Kidney (tissue), 14 donors: ENCODE data around the gene NKIRAS2. TPM values are rescaled to one million over a fixed set of nuclear protein-coding genes. Genes with fewer than 3 reads are reported as not detected.
"Not testable (repeated sequence)": the region's sequence is repeated elsewhere in the genome, so short reads cannot be mapped to it uniquely, and the experiment has no call there.

Experiments used
- DNase-seq, 5 donors: peaks; one replicate each; pipeline ENCODE4 v3.0.0-alpha.2; 2013 to 2020
- FAIRE-seq: peaks from 2 replicates; lab custom pipeline; 2012; peaks lifted over from hg19 to GRCh38; lab: Jason Lieb, UNC
- H3K27ac ChIP-seq, 2 donors: one replicate each; pipeline ENCODE4 v1.7.0; 2013; ENCODE audit warnings: low read depth in 2 of 2, low read length in 2 of 2, inconsistent platforms in 1 of 2
- H3K27me3 ChIP-seq: one replicate; pipeline ENCODE4 v1.7.1; 2013; ENCODE audit warnings: low read length, inconsistent platforms; ENCODE audit not compliant: control insufficient read depth, insufficient read depth
- H3K36me3 ChIP-seq, 3 donors: one replicate each; pipeline versions ENCODE4 v1.7.0 to v1.7.1; 2013; ENCODE audit warnings: low read length in 3 of 3, control low read depth in 1 of 3, inconsistent platforms in 1 of 3; ENCODE audit not compliant: insufficient read depth in 3 of 3, control insufficient read depth in 2 of 3
- H3K4me1 ChIP-seq, 3 donors: one replicate each; pipeline versions ENCODE4 v1.7.0 to v1.7.1; 2013; ENCODE audit warnings: low read length in 3 of 3, inconsistent platforms in 1 of 3, low read depth in 1 of 3; ENCODE audit not compliant: control insufficient read depth in 2 of 3, insufficient read depth in 2 of 3
- H3K4me3 ChIP-seq, 3 donors: one replicate each; pipeline versions ENCODE4 v1.7.0 to v1.8.1; 2013; ENCODE audit warnings: low read length in 3 of 3, control low read depth in 1 of 3, inconsistent platforms in 1 of 3
- H3K9ac ChIP-seq, 3 donors: one replicate each; pipeline versions ENCODE4 v1.7.0 to v1.7.1; 2013; ENCODE audit warnings: low read length in 3 of 3, control low read depth in 1 of 3, inconsistent platforms in 1 of 3
- H3K9me3 ChIP-seq, 3 donors: one replicate each; pipeline versions ENCODE4 v1.7.0 to v1.7.1; 2013; ENCODE audit warnings: low read length in 3 of 3, control low read depth in 1 of 3, inconsistent platforms in 1 of 3; ENCODE audit not compliant: control insufficient read depth in 2 of 3, insufficient read depth in 1 of 3
- CTCF ChIP-seq: IDR thresholded peaks from 3 replicates; pipeline ENCODE4 v1.5.1; 2012; ENCODE audit warnings: mild to moderate bottlenecking, moderate library complexity, borderline replicate concordance; ENCODE audit not compliant: insufficient read depth; ENCODE audit errors: extremely low read depth
- intact Hi-C: fragments of 100-400 bp; cut with DNase I; formaldehyde crosslinking; loops from one replicate; pipeline ENCODE4 v1.11.1; 2022
- polyA plus RNA-seq: library from polyadenylated mRNA; stranded (reverse); fragments of 350-450 nt; fragmentation: Illumina TruSeq; extraction: RNeasy Lipid Tissue Mini Kit (QIAGEN cat#74804); gene quantifications from one replicate; pipeline ENCODE4 v1.2.3, GENCODE V29; 2014; ENCODE audit warnings: low read depth, low replicate concordance; ENCODE audit not compliant: insufficient read depth
- total RNA-seq: library from RNA; stranded (reverse); fragmentation: NEBNext Ultra II Directional; extraction: Animal tissue kit (Norgen Biotek cat#: 25700); gene quantifications from one replicate; pipeline ENCODE4 v1.2.1, GENCODE V29; 2021
- donor health status: control.
- donor health status: control.
- donor health status: control.
- donor health status: control.
- donor health status: control.
- donor health status: DM: yes; HTN: yes; CAD: no.
- donor health status: Normal renal cell carcinoma (clear cell type).

The NKIRAS2 gene
- total and polyA plus RNA-seq, 2 donors from 2014 or later = 21.2 to 26.8 TPM

GRCh38 chr17:42018339-42018738 lies 1.6 kb upstream of the NKIRAS2 start:
- peak overlapping the region in 2 of 3 donors; percentile 97 to 98 for H3K4me3 ChIP-seq
- no peak for DNase-seq
- intact Hi-C loops = no loop called here
- FAIRE-seq = no peak
- no peaks in the 10 kb centered on the region for H3K9me3 ChIP-seq
- H3K4me1 ChIP-seq = peaks cover 4 to 31% (median 28%) of the 10 kb centered on the region in 3 donors
- H3K36me3 ChIP-seq = peaks cover 0 to 5% (median 0%) of the 10 kb centered on the region in 3 donors
- no peak for TF ChIP-seq CTCF
- H3K27me3 ChIP-seq = no peaks in the 10 kb centered on the region
- peak overlapping the region in 1 of 2 donors; percentile 95 for H3K27ac ChIP-seq
- peak overlapping the region in 1 of 3 donors; percentile 100 for H3K9ac ChIP-seq

GRCh38 chr17:42018988-42019387 lies 902 bp upstream of the NKIRAS2 start:
- no peak for TF ChIP-seq CTCF
- Histone ChIP-seq H3K27me3 (no peaks in the 10 kb centered on the region), H3K9ac (no peak overlapping the region), H3K27ac (no peak overlapping the region), H3K4me1 (peaks cover 4 to 31% (median 25%) of the 10 kb centered on the region in 3 donors), H3K4me3 (no peak overlapping the region), H3K36me3 (peaks cover 0 to 12% (median 4%) of the 10 kb centered on the region in 3 donors), H3K9me3 (no peaks in the 10 kb centered on the region)
- DNase-seq (no peak), FAIRE-seq (no peak)
- intact Hi-C loops = no loop called here

- intact Hi-C loops, DNase-seq, FAIRE-seq, H3K27ac ChIP-seq, H3K27me3 ChIP-seq, H3K9me3 ChIP-seq: not testable (repeated sequence)
- Histone ChIP-seq H3K4me1 (peaks cover 4 to 26% (median 25%) of the 10 kb centered on the region in 3 donors), H3K4me3 (peak overlapping the region; percentile 68 to 87 (median 73)), H3K36me3 (peaks cover 0 to 14% (median 8%) of the 10 kb centered on the region in 3 donors), H3K9ac (peak overlapping the region in 1 of 3 donors; percentile 94)
These were observed 955 bp downstream of the NKIRAS2 start for GRCh38 chr17:42020845-42021244.

GRCh38 chr17:42023524-42024349 lies 3.8 kb downstream of the NKIRAS2 start:
- Histone ChIP-seq H3K9ac (no peak overlapping the region), H3K36me3 (peaks cover 0 to 14% (median 8%) of the 10 kb centered on the region in 3 donors), H3K4me1 (peaks cover 0 to 15% (median 11%) of the 10 kb centered on the region in 3 donors), H3K27me3 (no peaks in the 10 kb centered on the region), H3K27ac (peak overlapping the region in 1 of 2 donors; percentile 23), H3K9me3 (no peaks in the 10 kb centered on the region), H3K4me3 (no peak overlapping the region)
- intact Hi-C loops = no loop called here
- peak in 1 of 5 donors; percentile 77 for DNase-seq
- no peak for TF ChIP-seq CTCF
- no peak for FAIRE-seq
